HepG2 (cell line): Measurements from ENCODE around the gene IQSEC1. TPM values are rescaled to one million over a fixed set of nuclear protein-coding genes. Genes with fewer than 3 reads are reported as not detected.

Experiments
- AGO2 ChIP-seq: fragments of 200-400 bp; formaldehyde crosslinking; optimal IDR thresholded peaks from 2 replicates; pipeline ENCODE3; 2017; ENCODE audit warnings: mild to moderate bottlenecking, low read depth, low read length, moderate library complexity
- BCL3 ChIP-seq: sonication (generic); formaldehyde crosslinking; IDR thresholded peaks from 2 replicates; pipeline ENCODE4 v1.5.1; 2020; ENCODE audit warnings: mild to moderate bottlenecking, missing genetic modification reagents, moderate library complexity
- BORCS8-MEF2B ChIP-seq: sonication (generic); formaldehyde crosslinking; IDR thresholded peaks from 2 replicates; pipeline ENCODE4 v1.8.0; 2022; ENCODE audit warnings: mild to moderate bottlenecking, missing genetic modification reagents
- CBX2 ChIP-seq, 2 experiments: fragments of 200-600 bp in 1 of 2; sonication (generic); formaldehyde crosslinking in 1 of 2; IDR thresholded peaks; 2 replicates each; pipeline versions ENCODE4 v1.7.0 to v1.8.1; 2018 to 2022; ENCODE audit warnings: low read depth in 2 of 2, low read length in 1 of 2, mild to moderate bottlenecking in 1 of 2, missing genetic modification reagents in 1 of 2
- CREB1 ChIP-seq, 2 experiments: fragments of 450-650 bp in 1 of 2; IDR thresholded peaks; 2 replicates each; pipeline ENCODE4 v1.6.1; 2016 to 2017; ENCODE audit warnings: control low read depth in 1 of 2, mild to moderate bottlenecking in 1 of 2, missing compliant biosample characterization in 1 of 2, missing genetic modification characterization in 1 of 2
- DR1 ChIP-seq: sonication (generic); formaldehyde crosslinking; IDR thresholded peaks from 2 replicates; pipeline ENCODE4 v1.8.0; 2021; ENCODE audit warnings: mild to moderate bottlenecking, missing genetic modification reagents, inconsistent platforms
- E2F5 ChIP-seq: sonication (generic); formaldehyde crosslinking; conservative IDR thresholded peaks from 2 replicates; pipeline ENCODE4 v1.4.0; 2020; ENCODE audit warnings: missing genetic modification reagents
- GFI1 ChIP-seq: sonication (generic); formaldehyde crosslinking; IDR thresholded peaks from 2 replicates; pipeline ENCODE4 v1.5.0; 2020; ENCODE audit warnings: missing genetic modification reagents, mild to moderate bottlenecking, borderline replicate concordance
- HNRNPL ChIP-seq: fragments of 200-400 bp; formaldehyde crosslinking; IDR thresholded peaks from 2 replicates; pipeline ENCODE4 v1.6.1; 2017; ENCODE audit warnings: mild to moderate bottlenecking, low read depth, low read length
- HNRNPUL1 ChIP-seq: fragments of 200-400 bp; formaldehyde crosslinking; IDR thresholded peaks from 2 replicates; pipeline ENCODE4 v1.6.1; 2017; ENCODE audit warnings: low read depth, mild to moderate bottlenecking, low read length, moderate library complexity
- KLF12 ChIP-seq: sonication (generic); formaldehyde crosslinking; IDR thresholded peaks from 2 replicates; pipeline ENCODE4 v1.4.0; 2020; ENCODE audit warnings: missing genetic modification reagents, borderline replicate concordance
- MXD4 ChIP-seq: IDR thresholded peaks from 2 replicates; pipeline ENCODE4 v1.6.1; 2016; ENCODE audit warnings: mild to moderate bottlenecking, missing biosample characterization, missing genetic modification reagents
- MXI1 ChIP-seq: IDR thresholded peaks from 3 replicates; pipeline ENCODE4 v1.6.1; 2012; ENCODE audit warnings: low read depth, low read length, inconsistent platforms, borderline replicate concordance
- NKX3-1 ChIP-seq: sonication (generic); formaldehyde crosslinking; IDR thresholded peaks from 2 replicates; pipeline ENCODE4 v1.5.0; 2020; ENCODE audit warnings: missing genetic modification reagents
- PRMT3 ChIP-seq: sonication (generic); formaldehyde crosslinking; IDR thresholded peaks from 2 replicates; pipeline ENCODE4 v1.8.1; 2022; ENCODE audit warnings: low read depth, mild to moderate bottlenecking, moderate library complexity, missing genetic modification reagents, borderline replicate concordance
- SIN3B ChIP-seq: fragments of 150-350 bp; IDR thresholded peaks from 2 replicates; pipeline ENCODE4 v1.6.1; 2014; ENCODE audit warnings: low read length
- SIX1 ChIP-seq: sonication (generic); formaldehyde crosslinking; IDR thresholded peaks from 2 replicates; pipeline ENCODE4 v1.4.0; 2020; ENCODE audit warnings: missing genetic modification reagents, borderline replicate concordance
- SKI ChIP-seq: fragments of 450-650 bp; IDR thresholded peaks from one replicate; pipeline ENCODE4 v1.6.1; 2018; ENCODE audit warnings: mild to moderate bottlenecking; ENCODE audit not compliant: partially characterized antibody
- SRF ChIP-seq: IDR thresholded peaks from 2 replicates; pipeline ENCODE4 v1.6.1; 2011; ENCODE audit warnings: mild to moderate bottlenecking, low read depth, low read length, moderate library complexity
- THAP7 ChIP-seq: sonication (generic); formaldehyde crosslinking; IDR thresholded peaks from 2 replicates; pipeline ENCODE4 v1.8.1; 2023; ENCODE audit warnings: mild to moderate bottlenecking, missing genetic modification reagents
- ZFP36L2 ChIP-seq: sonication (generic); formaldehyde crosslinking; IDR thresholded peaks from 2 replicates; pipeline ENCODE4 v1.4.0; 2020; ENCODE audit warnings: missing genetic modification reagents
- ZKSCAN1 ChIP-seq: fragments of 150-350 bp; IDR thresholded peaks from 2 replicates; pipeline ENCODE4 v1.6.1; 2014; ENCODE audit warnings: low read length
- ZNF558 ChIP-seq: sonication (generic); formaldehyde crosslinking; IDR thresholded peaks from 2 replicates; pipeline ENCODE4 v1.9.0; 2022; ENCODE audit warnings: mild to moderate bottlenecking, missing genetic modification reagents, borderline replicate concordance
- ZNF577 ChIP-seq: sonication (generic); formaldehyde crosslinking; IDR thresholded peaks from 2 replicates; pipeline ENCODE4 v1.4.0; 2020; ENCODE audit warnings: mild to moderate bottlenecking, low read depth, missing genetic modification reagents, borderline replicate concordance
- ZNF713 ChIP-seq: sonication (generic); formaldehyde crosslinking; IDR thresholded peaks from 2 replicates; pipeline ENCODE4 v1.4.0; 2020; ENCODE audit warnings: mild to moderate bottlenecking, missing genetic modification reagents
- ZNF780A ChIP-seq: sonication (generic); formaldehyde crosslinking; IDR thresholded peaks from 2 replicates; pipeline ENCODE4 v1.8.0; 2022; ENCODE audit warnings: mild to moderate bottlenecking, missing genetic modification reagents, moderate library complexity
- ZSCAN20 ChIP-seq: sonication (generic); formaldehyde crosslinking; IDR thresholded peaks from 2 replicates; pipeline ENCODE4 v1.4.0; 2020; ENCODE audit warnings: missing genetic modification reagents, mild to moderate bottlenecking, borderline replicate concordance
- ZSCAN30 ChIP-seq: sonication (generic); formaldehyde crosslinking; IDR thresholded peaks from 2 replicates; pipeline ENCODE4 v1.5.0; 2020; ENCODE audit warnings: mild to moderate bottlenecking, missing genetic modification reagents
- polyA plus RNA-seq, 8 experiments: library from polyadenylated mRNA; depleted of rRNA in 3 of 8; stranded (reverse) in 7 of 8; unstranded in 1 of 8; fragments of >200 nt; fragmentation: Illumina TruSeq in 4 of 8; extraction: Trizol in 4 of 8; gene quantifications; 2 replicates each; pipeline versions ENCODE4 v1.2.1 to v1.2.3, GENCODE V29; 2011 to 2016; ENCODE audit warnings: low read depth in 4 of 8, missing spikeins in 1 of 8, mixed read lengths in 1 of 8; ENCODE audit not compliant: insufficient read depth in 1 of 8
- total RNA-seq, 5 experiments: library from RNA; depleted of rRNA; stranded (reverse); fragments of >200 nt; fragmentation: Illumina TruSeq; extraction: Trizol; gene quantifications; 2 replicates each; pipeline ENCODE4 v1.2.3, GENCODE V29; 2016; ENCODE audit warnings: low read depth in 1 of 5

Gene IQSEC1
- total and polyA plus RNA-seq, 2 of the 13 experiments (the other 11 are each of a cell fraction or from before 2014, with no cell fraction given): 17.4 to 20.2 TPM

- TF ChIP-seq PRMT3 (CRISPR knock-in tag) (no peak), ZSCAN30 (CRISPR knock-in tag) (no peak), SIN3B (no peak), BORCS8-MEF2B (CRISPR knock-in tag) (peak; percentile 49; the same call in 1 of the 2 replicates), SKI (peak; percentile 78), E2F5 (no peak; the same call in 1 of the 2 replicates), CBX2 (IDR thresholded peaks at IDR 0.05; ENCODE audit: low read depth, low read length) (no peak), CBX2 (CRISPR knock-in tag; IDR thresholded peaks at IDR 0.05; ENCODE audit: low read depth) (no peak), SIX1 (CRISPR knock-in tag) (0 out of 2 replicates have a peak, but pooled peaks have one; percentile 38), MXD4 (CRISPR knock-in tag) (peak; percentile 91), THAP7 (CRISPR knock-in tag) (no peak), MXI1 (peak; percentile 74; the same call in 1 of the 3 replicates), NKX3-1 (CRISPR knock-in tag) (no peak), DR1 (CRISPR knock-in tag) (no peak), BCL3 (0 out of 2 replicates have a peak, but pooled peaks have one; percentile 28), ZNF713 (no peak), ZFP36L2 (CRISPR knock-in tag) (peak; percentile 38; the same call in 1 of the 2 replicates), ZNF577 (CRISPR knock-in tag) (no peak), HNRNPUL1 (no peak), ZSCAN20 (CRISPR knock-in tag) (no peak), GFI1 (CRISPR knock-in tag) (peak; percentile 19; the same call in 1 of the 2 replicates), ZNF558 (no peak), AGO2 (peak; percentile 72), ZKSCAN1 (no peak), KLF12 (CRISPR knock-in tag) (no peak), HNRNPL (no peak), ZNF780A (CRISPR knock-in tag) (no peak), CREB1 (IDR thresholded peaks at IDR 0.05) (peak; percentile 59; the same call in 1 of the 2 replicates), CREB1 (CRISPR knock-in tag; IDR thresholded peaks at IDR 0.05) (no peak), SRF (no peak)
Observed at GRCh38 chr3:12994607-12995388, 78.4 kb downstream of the IQSEC1 start (continued).
